ENCODE data around the gene FBXL7.

FBXL7 gene

DNA sequence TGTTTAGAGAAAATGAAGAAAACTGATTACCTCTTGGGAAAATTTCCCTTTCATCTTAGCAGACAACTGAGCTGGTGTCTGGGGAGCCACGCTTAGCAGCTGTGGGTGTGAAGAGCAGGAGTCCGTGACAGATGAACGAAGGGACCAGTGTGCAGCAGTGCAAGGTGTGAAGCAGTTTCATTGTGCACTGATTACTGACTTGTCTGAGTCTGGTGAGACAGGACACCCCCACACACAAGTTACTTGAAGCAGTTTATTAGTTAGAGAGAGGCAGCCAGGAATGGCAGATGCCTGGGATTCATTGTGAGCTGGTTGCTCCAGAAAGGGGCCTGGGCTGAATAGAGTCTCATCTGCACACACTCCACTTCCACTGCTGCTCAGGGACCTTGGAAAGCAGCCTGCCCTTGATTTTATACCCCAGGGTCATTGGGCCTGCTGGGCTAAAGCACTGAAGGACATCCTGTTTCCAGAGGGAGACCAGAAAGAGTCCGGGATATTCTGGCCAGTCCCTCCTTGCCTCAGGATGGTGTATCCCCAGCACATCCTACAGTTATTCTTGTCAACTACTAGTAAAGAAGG, 47.4 kb downstream of the FBXL7 start:
- DNase-seq, result no peak

DNA sequence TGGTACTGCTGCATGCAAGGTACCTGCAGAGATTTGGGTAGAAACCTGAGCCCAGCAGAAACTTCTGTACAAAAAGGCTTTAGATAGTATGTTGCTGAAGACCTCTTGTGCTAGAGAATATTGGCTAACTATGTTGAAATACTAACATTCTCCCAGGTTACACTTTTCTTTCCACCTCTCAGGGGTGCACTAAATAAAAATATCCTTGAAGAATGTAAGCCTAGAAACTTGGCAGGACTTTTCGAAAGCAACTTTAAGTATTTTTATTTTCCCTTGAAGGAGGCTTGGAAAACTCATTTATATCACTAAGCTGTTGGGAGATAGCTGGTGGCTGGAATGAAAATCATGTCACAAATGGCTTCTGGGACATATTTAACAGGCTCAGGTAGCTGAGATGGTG, 50.0 kb downstream of the FBXL7 start:
- DNase-seq, result no peak

GRCh38 chr5:15550502-15551112, 50.6 kb downstream of the FBXL7 start:
- no peak for DNase-seq

DNA sequence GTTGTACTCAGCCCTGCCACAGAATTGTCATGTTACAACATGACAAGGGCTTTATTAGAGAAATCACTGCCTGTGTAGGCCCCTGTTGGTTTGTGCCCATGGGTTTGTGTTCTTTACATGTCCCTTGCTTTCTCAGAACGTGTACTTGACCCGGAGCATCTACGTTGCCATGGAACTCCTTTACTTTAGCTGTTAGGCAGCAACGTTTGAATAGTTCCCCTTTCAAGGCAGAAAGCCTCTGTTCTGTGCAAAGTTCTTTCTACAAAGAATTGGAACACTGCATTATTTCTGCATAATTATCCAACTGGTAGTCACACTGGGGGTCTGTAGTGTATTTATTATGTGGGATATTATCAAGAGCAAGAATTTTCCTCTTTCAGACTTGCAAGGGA, 51.1 kb downstream of the FBXL7 start:
- no peak for DNase-seq

GRCh38 chr5:15554542-15554941, 54.6 kb downstream of the FBXL7 start:
- DNase-seq, result no peak

GRCh38 chr5:15555176-15555575, 55.2 kb downstream of the FBXL7 start:
- DNase-seq, result no peak

GRCh38 chr5:15558240-15558639, 58.3 kb downstream of the FBXL7 start:
- no peak for DNase-seq

GRCh38 chr5:15558681-15559080, 58.7 kb downstream of the FBXL7 start:
- no peak for DNase-seq

- DNase-seq, result no peak
Observed at GRCh38 chr5:15560421-15560820, 60.4 kb downstream of the FBXL7 start.

DNA sequence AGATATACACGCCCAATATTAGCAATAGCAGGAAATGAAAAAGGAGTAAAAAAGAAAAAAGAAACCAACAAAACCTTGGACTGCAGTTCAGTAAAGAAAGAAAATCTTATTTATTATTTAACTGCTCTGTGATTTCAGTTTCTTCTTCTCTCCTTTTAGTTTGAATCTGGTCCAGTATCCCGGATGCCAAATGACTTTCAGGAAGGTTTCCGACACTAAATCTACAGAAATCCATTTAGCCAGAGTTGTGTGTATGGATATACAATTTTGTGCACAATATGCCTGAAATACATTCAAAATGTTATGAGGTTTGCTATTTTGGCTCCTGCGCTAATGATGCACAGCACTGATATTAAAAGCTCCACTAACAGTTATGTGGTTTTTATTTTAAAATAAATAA, 64.5 kb downstream of the FBXL7 start:
- no peak for DNase-seq

- no peak for DNase-seq
Observed at GRCh38 chr5:15564957-15565356, 65.0 kb downstream of the FBXL7 start.

- DNase-seq, result no peak
Observed at GRCh38 chr5:15566306-15566705, 66.3 kb downstream of the FBXL7 start.

DNA sequence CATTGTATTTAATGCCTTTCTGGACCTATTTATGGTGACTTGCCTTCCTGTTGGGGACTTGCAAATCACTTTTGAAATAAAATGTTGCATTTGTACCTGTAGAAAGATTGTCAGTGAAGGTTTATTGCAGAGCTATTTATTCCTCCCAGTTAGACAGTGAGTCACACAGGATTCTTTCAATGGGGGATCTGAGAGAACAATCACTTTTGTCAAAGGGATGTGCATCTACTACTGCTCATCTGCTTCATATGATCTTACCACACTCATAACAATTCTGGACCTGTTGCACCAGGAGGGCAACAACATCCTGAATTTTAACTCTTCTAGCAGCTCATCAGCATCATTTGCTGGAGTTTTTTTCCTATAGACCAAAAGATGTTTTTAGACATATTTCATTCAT, 66.8 kb downstream of the FBXL7 start:
- no peak for DNase-seq

- no peak for DNase-seq
Observed at GRCh38 chr5:15570491-15570890, 70.5 kb downstream of the FBXL7 start.

GRCh38 chr5:15571081-15571480, 71.1 kb downstream of the FBXL7 start:
- DNase-seq, result no peak

- DNase-seq, result no peak
Observed at GRCh38 chr5:15571618-15572017, 71.6 kb downstream of the FBXL7 start.

DNA sequence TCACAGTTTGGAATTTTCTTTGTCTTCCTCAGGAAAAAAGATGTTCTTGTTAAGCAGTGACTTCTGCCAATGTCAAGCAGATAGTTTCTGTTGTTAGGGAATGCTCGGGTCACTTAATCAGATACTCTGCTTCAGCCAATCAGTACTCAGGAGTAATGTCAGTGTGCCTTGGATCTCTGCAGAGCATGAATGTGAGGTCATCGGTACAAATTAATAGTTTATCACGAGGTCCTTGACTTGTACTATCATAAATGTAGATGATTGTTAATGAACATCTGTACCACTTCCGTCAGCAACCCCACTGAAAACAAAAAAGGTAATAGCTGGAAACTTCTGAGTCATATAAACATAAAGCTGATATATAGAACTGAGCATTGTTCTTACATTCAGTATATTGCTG, 73.6 kb downstream of the FBXL7 start:
- DNase-seq, result no peak

GRCh38 chr5:15574128-15574527, 74.1 kb downstream of the FBXL7 start:
- DNase-seq, result no peak

- no peak for DNase-seq
Observed at GRCh38 chr5:15574806-15575325, 74.9 kb downstream of the FBXL7 start.

- no peak for DNase-seq
Observed at GRCh38 chr5:15575666-15576065, 75.7 kb downstream of the FBXL7 start.

DNA sequence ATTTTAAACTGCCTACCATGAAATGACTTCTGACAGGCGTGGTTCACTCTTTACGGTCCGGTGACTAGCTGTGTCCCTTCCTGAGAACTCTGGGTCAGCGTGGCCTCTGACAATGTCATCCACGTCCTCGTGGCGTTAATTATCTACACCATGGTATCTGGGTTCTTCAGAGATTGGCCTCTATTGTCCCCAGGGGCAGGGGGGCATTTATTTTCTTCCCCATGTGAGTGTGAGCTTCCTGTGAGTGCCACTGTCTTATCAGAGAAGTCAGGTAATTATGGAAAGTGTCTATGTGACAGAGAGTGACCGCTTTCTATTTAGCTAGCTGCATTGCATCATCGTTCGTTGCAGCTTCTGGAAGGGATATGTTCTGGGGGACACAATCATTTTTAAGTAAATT, 77.2 kb downstream of the FBXL7 start:
- DNase-seq, result no peak

- no peak for DNase-seq
Observed at GRCh38 chr5:15577831-15578230, 77.9 kb downstream of the FBXL7 start.

DNA sequence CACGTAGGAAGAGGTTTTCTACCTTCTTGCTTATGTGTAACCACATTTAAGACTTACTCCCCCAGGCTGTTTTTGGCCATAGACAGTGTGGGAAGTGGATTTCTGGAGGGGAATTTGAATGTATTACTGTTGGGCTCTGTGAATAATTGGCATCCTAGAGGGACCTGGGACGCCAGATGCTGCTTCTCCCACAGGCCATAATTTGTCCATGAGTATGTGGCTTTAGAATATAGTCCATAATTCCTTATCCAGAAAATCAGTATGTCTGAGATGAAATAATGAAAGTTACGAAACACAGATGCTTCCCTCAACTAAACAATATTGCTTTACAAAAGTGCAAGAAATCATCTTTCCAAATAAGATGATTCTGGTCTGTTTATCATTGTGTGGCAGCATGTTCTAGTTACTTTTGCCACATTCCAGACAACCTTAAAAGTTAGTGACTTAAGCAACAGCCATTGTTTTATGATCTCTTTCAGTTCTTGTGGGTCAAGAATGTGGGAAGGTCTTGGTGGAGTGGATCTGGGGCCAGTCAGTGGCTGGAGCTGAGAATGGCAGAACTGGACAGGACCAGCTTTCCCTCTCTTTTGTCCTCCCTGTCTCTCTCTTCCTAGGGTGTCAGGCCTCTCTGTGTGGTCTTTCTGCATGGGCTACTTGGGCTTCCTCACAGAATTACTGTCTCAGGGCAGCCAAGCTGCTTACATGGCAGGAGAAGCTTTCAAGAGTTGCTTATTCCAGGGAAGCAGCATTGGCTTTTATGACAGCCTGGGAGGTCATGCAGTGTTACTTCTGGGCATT, 79.4 kb downstream of the FBXL7 start:
- DNase-seq, result no peak

- no peak for DNase-seq
Observed at GRCh38 chr5:15584528-15584927, 84.5 kb downstream of the FBXL7 start.
